ENCODE data around the gene TOP2A.

TOP2A gene

GRCh38 chr17:40458851-40459482 is 41.3 kb upstream of the TOP2A start:
- Histone ChIP-seq H4K8ac (ENCODE audit: low read depth, low read length) (no peak overlapping the region), H2BK5ac (ENCODE audit: low read length) (no peak overlapping the region), H3K36me3 (ENCODE audit: control insufficient read depth, insufficient read depth, low read length) (peaks cover 13% of the 10 kb centered on the region), H3K27ac (ENCODE audit: low read depth, low read length) (no peak overlapping the region), H3K4ac (ENCODE audit: low read depth, low read length) (no peak overlapping the region), H3K4me2 (ENCODE audit: low read length) (no peak overlapping the region), H3K4me3 (ENCODE audit: low read length) (no peak overlapping the region), H2BK120ac (ENCODE audit: low read depth, low read length) (no peak overlapping the region), H3K18ac (ENCODE audit: low read length) (no peak overlapping the region), H3K79me1 (ENCODE audit: low read length) (no peaks in the 10 kb centered on the region), H2AK5ac (ENCODE audit: low read length) (no peak overlapping the region), H3K27me3 (ENCODE audit: insufficient read depth, low read length, poor library complexity) (no peaks in the 10 kb centered on the region), H2BK15ac (replicated peaks; ENCODE audit: low read depth) (no peak overlapping the region), H4K5ac (ENCODE audit: low read length) (no peak overlapping the region), H3K4me1 (ENCODE audit: control insufficient read depth, low read depth, low read length) (peaks cover 2% of the 10 kb centered on the region), H3K56ac (ENCODE audit: low read length) (no peak overlapping the region), H3K9ac (ENCODE audit: low read length) (no peak overlapping the region), H3K23ac (ENCODE audit: low read length) (no peak overlapping the region), H3K79me2 (ENCODE audit: control insufficient read depth, insufficient read depth, low read length) (no peaks in the 10 kb centered on the region)
- no CpG with 5 or more reads among the region's 12 CpGs for WGBS (ENCODE audit: extremely low coverage, insufficient coverage, low lambda C conversion rate)
- DNase-seq: no peak

GRCh38 chr17:40457964-40458791 is 40.5 kb upstream of the TOP2A start:
- Histone ChIP-seq H3K4me1 (ENCODE audit: control insufficient read depth, low read depth, low read length) (peaks cover 2% of the 10 kb centered on the region), H4K5ac (ENCODE audit: low read length) (no peak overlapping the region), H3K4me3 (ENCODE audit: low read length) (no peak overlapping the region), H3K4me2 (ENCODE audit: low read length) (no peak overlapping the region), H3K27ac (ENCODE audit: low read depth, low read length) (no peak overlapping the region), H3K4ac (ENCODE audit: low read depth, low read length) (no peak overlapping the region), H2AK5ac (ENCODE audit: low read length) (no peak overlapping the region), H3K79me2 (ENCODE audit: control insufficient read depth, insufficient read depth, low read length) (no peaks in the 10 kb centered on the region), H3K79me1 (ENCODE audit: low read length) (no peaks in the 10 kb centered on the region), H4K8ac (ENCODE audit: low read depth, low read length) (no peak overlapping the region), H3K18ac (ENCODE audit: low read length) (no peak overlapping the region), H3K36me3 (ENCODE audit: control insufficient read depth, insufficient read depth, low read length) (peaks cover 15% of the 10 kb centered on the region), H2BK120ac (ENCODE audit: low read depth, low read length) (no peak overlapping the region), H3K23ac (ENCODE audit: low read length) (no peak overlapping the region), H3K56ac (ENCODE audit: low read length) (peak overlapping the region; percentile 37), H3K9ac (ENCODE audit: low read length) (no peak overlapping the region), H2BK5ac (ENCODE audit: low read length) (no peak overlapping the region), H3K27me3 (ENCODE audit: insufficient read depth, low read length, poor library complexity) (no peaks in the 10 kb centered on the region), H2BK15ac (replicated peaks; ENCODE audit: low read depth) (no peak overlapping the region)
- no peak for DNase-seq
- no CpG with 5 or more reads among the region's 16 CpGs for WGBS (ENCODE audit: extremely low coverage, insufficient coverage, low lambda C conversion rate)

GRCh38 chr17:40457369-40457768 is 39.7 kb upstream of the TOP2A start:
- Histone ChIP-seq H3K23ac (ENCODE audit: low read length) (no peak overlapping the region), H2BK5ac (ENCODE audit: low read length) (no peak overlapping the region), H3K79me1 (ENCODE audit: low read length) (no peaks in the 10 kb centered on the region), H4K8ac (ENCODE audit: low read depth, low read length) (no peak overlapping the region), H3K9ac (ENCODE audit: low read length) (no peak overlapping the region), H3K79me2 (ENCODE audit: control insufficient read depth, insufficient read depth, low read length) (no peaks in the 10 kb centered on the region), H3K27ac (ENCODE audit: low read depth, low read length) (no peak overlapping the region), H3K4me1 (ENCODE audit: control insufficient read depth, low read depth, low read length) (no peaks in the 10 kb centered on the region), H3K4me2 (ENCODE audit: low read length) (no peak overlapping the region), H3K4ac (ENCODE audit: low read depth, low read length) (no peak overlapping the region), H2BK15ac (replicated peaks; ENCODE audit: low read depth) (no peak overlapping the region), H2AK5ac (ENCODE audit: low read length) (no peak overlapping the region), H2BK120ac (ENCODE audit: low read depth, low read length) (no peak overlapping the region), H3K36me3 (ENCODE audit: control insufficient read depth, insufficient read depth, low read length) (peaks cover 16% of the 10 kb centered on the region), H3K18ac (ENCODE audit: low read length) (no peak overlapping the region), H3K4me3 (ENCODE audit: low read length) (no peak overlapping the region), H3K27me3 (ENCODE audit: insufficient read depth, low read length, poor library complexity) (no peaks in the 10 kb centered on the region), H3K56ac (ENCODE audit: low read length) (no peak overlapping the region), H4K5ac (ENCODE audit: low read length) (no peak overlapping the region)
- no peak for DNase-seq
- WGBS (ENCODE audit: extremely low coverage, insufficient coverage, low lambda C conversion rate): no CpG with 5 or more reads among the region's 3 CpGs

- Histone ChIP-seq H3K4me3 (ENCODE audit: low read length) (no peak overlapping the region), H3K23ac (ENCODE audit: low read length) (no peak overlapping the region), H3K4me1 (ENCODE audit: control insufficient read depth, low read depth, low read length) (no peaks in the 10 kb centered on the region), H3K27me3 (ENCODE audit: insufficient read depth, low read length, poor library complexity) (no peaks in the 10 kb centered on the region), H3K36me3 (ENCODE audit: control insufficient read depth, insufficient read depth, low read length) (peaks cover 16% of the 10 kb centered on the region), H3K27ac (ENCODE audit: low read depth, low read length) (no peak overlapping the region), H4K5ac (ENCODE audit: low read length) (no peak overlapping the region), H2BK15ac (replicated peaks; ENCODE audit: low read depth) (no peak overlapping the region), H3K79me1 (ENCODE audit: low read length) (peaks cover under 1% of the 10 kb centered on the region), H3K56ac (ENCODE audit: low read length) (no peak overlapping the region), H4K8ac (ENCODE audit: low read depth, low read length) (no peak overlapping the region), H3K4ac (ENCODE audit: low read depth, low read length) (no peak overlapping the region), H3K4me2 (ENCODE audit: low read length) (no peak overlapping the region), H2AK5ac (ENCODE audit: low read length) (no peak overlapping the region), H3K9ac (ENCODE audit: low read length) (no peak overlapping the region), H3K79me2 (ENCODE audit: control insufficient read depth, insufficient read depth, low read length) (no peaks in the 10 kb centered on the region), H2BK5ac (ENCODE audit: low read length) (no peak overlapping the region), H2BK120ac (ENCODE audit: low read depth, low read length) (no peak overlapping the region), H3K18ac (ENCODE audit: low read length) (no peak overlapping the region)
- no peak for DNase-seq
- no CpG with 5 or more reads among the region's 16 CpGs for WGBS (ENCODE audit: extremely low coverage, insufficient coverage, low lambda C conversion rate)
Measured at GRCh38 chr17:40456396-40456951, 38.8 kb upstream of the TOP2A start.

- H3K36me3 ChIP-seq (ENCODE audit: control insufficient read depth, insufficient read depth, low read length): peaks cover 16% of the 10 kb centered on the region
- no CpG with 5 or more reads among the region's 2 CpGs for WGBS (ENCODE audit: extremely low coverage, insufficient coverage, low lambda C conversion rate)
Measured at GRCh38 chr17:40454613-40454995, 36.9 kb upstream of the TOP2A start.

More at GRCh38 chr17:40454613-40454995, 36.9 kb upstream of the TOP2A start:
- H2BK5ac ChIP-seq (ENCODE audit: low read length): no peak overlapping the region
- no peaks in the 10 kb centered on the region for H3K4me1 ChIP-seq (ENCODE audit: control insufficient read depth, low read depth, low read length)
- H3K9ac ChIP-seq (ENCODE audit: low read length): no peak overlapping the region
- no peak overlapping the region for H3K4ac ChIP-seq (ENCODE audit: low read depth, low read length)
- peaks cover 5% of the 10 kb centered on the region for H3K79me1 ChIP-seq (ENCODE audit: low read length)
- no peak overlapping the region for H3K23ac ChIP-seq (ENCODE audit: low read length)
- H3K4me2 ChIP-seq (ENCODE audit: low read length): no peak overlapping the region
- no peak overlapping the region for H3K4me3 ChIP-seq (ENCODE audit: low read length)
- no peak overlapping the region for H3K56ac ChIP-seq (ENCODE audit: low read length)
- H3K27me3 ChIP-seq (ENCODE audit: insufficient read depth, low read length, poor library complexity): no peaks in the 10 kb centered on the region
- H2BK15ac ChIP-seq (replicated peaks; ENCODE audit: low read depth): no peak overlapping the region
- DNase-seq: no peak
- H3K27ac ChIP-seq (ENCODE audit: low read depth, low read length): no peak overlapping the region
- H3K18ac ChIP-seq (ENCODE audit: low read length): no peak overlapping the region
- no peaks in the 10 kb centered on the region for H3K79me2 ChIP-seq (ENCODE audit: control insufficient read depth, insufficient read depth, low read length)
- no peak overlapping the region for H4K5ac ChIP-seq (ENCODE audit: low read length)
- no peak overlapping the region for H4K8ac ChIP-seq (ENCODE audit: low read depth, low read length)
- H2AK5ac ChIP-seq (ENCODE audit: low read length): no peak overlapping the region
- H2BK120ac ChIP-seq (ENCODE audit: low read depth, low read length): no peak overlapping the region
